ENCODE data around the gene LRRC4. TPM values are rescaled to one million over a fixed set of nuclear protein-coding genes. Genes with fewer than 3 reads are reported as not detected.

LRRC4 gene
- total and polyA plus RNA-seq, 2 donors (not counting 1 experiment from before 2014, with no cell fraction given), result 0.20 to 0.33 TPM

DNA sequence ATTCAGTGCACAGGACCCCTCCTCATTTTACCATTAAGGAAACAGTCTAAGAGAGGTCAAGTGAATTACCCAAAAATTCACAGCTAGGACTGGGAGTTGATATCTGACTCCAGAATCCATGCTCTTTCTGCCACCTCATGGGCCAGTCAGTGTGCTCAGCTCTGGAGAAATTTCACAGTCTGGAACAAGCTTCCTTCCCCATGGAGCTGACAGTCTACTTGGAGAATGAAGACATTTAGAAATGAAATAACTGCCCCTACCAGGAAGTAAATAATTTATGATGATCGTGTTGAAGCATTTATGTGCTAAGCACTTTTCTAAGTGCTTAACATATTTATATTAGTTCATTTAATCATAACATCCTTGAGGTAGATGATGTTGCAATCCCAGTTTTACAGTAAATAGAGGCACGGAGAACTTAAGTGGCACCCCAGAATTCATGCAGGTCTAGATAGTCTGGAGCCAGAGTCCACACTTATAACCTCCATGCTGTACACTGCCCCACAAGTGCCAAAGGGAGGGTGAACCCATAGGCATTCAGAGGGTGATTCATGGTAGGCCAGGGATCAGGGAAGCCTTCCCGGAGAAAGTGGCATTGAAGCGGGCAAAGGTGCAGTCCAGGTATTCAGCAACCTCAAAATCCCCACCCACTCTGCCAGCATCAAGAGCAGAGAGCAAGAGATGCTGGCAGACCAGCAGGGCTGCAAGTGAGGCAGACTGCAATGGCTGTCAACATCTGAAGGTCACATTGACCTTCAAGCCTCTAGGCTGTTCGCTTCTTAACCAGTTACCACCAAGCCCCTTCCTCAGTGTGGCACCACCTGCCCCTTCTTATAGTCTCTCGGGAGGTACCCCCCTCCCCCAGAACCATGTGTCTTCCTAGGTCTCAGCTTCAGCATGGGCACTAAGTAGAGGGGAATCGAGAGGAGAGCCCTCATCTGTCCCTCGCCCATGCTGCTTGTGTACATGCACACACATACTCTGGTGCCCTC lies 38.4 kb upstream of the LRRC4 start:
- Histone ChIP-seq H3K9ac (ENCODE audit: insufficient read depth, low read length) (no peak overlapping the region), H3K4me2 (ENCODE audit: extremely low read depth, insufficient read depth, low read length) (no peak overlapping the region), H3K27me3 (ENCODE audit: control insufficient read depth, insufficient read depth, low read length) (no peaks in the 10 kb centered on the region), H4K20me1 (ENCODE audit: control insufficient read depth, extremely low read depth, insufficient read depth, low read length) (no peaks in the 10 kb centered on the region), H3K4me1 (ENCODE audit: control insufficient read depth, extremely low read depth, insufficient read depth, low read length) (no peaks in the 10 kb centered on the region), H3K9me3 (ENCODE audit: control insufficient read depth, insufficient read depth, low read depth, low read length) (no peaks in the 10 kb centered on the region), H3K27ac (ENCODE audit: insufficient read depth, low read length) (no peak overlapping the region), H3K36me3 (ENCODE audit: control insufficient read depth, insufficient read depth, low read length) (no peaks in the 10 kb centered on the region), H3K79me2 (ENCODE audit: control insufficient read depth, insufficient read depth, low read length) (no peaks in the 10 kb centered on the region), H3K4me3 (replicated peaks in 1 of 4; ENCODE audit: control extremely low read depth in 1 of 4, insufficient read depth in 1 of 4, low read depth in 3 of 4, low read length in 4 of 4) (no peak overlapping the region), H2AFZ (ENCODE audit: low read length) (no peak overlapping the region)
- DNase-seq (ENCODE audit: low read depth in 2 of 2), result no peak
- no peak for TF ChIP-seq EZH2 (IDR thresholded peaks at IDR 0.05; ENCODE audit: low read length, missing control alignments)
- TF ChIP-seq, protein P1, sequence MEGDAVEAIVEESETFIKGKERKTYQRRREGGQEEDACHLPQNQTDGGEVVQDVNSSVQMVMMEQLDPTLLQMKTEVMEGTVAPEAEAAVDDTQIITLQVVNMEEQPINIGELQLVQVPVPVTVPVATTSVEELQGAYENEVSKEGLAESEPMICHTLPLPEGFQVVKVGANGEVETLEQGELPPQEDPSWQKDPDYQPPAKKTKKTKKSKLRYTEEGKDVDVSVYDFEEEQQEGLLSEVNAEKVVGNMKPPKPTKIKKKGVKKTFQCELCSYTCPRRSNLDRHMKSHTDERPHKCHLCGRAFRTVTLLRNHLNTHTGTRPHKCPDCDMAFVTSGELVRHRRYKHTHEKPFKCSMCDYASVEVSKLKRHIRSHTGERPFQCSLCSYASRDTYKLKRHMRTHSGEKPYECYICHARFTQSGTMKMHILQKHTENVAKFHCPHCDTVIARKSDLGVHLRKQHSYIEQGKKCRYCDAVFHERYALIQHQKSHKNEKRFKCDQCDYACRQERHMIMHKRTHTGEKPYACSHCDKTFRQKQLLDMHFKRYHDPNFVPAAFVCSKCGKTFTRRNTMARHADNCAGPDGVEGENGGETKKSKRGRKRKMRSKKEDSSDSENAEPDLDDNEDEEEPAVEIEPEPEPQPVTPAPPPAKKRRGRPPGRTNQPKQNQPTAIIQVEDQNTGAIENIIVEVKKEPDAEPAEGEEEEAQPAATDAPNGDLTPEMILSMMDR (conservative IDR thresholded peaks at IDR 0.05 in 1 of 2, IDR thresholded peaks at IDR 0.05 in 1 of 2; ENCODE audit: low read depth in 1 of 2, low read length in 2 of 2), result no peak

DNA sequence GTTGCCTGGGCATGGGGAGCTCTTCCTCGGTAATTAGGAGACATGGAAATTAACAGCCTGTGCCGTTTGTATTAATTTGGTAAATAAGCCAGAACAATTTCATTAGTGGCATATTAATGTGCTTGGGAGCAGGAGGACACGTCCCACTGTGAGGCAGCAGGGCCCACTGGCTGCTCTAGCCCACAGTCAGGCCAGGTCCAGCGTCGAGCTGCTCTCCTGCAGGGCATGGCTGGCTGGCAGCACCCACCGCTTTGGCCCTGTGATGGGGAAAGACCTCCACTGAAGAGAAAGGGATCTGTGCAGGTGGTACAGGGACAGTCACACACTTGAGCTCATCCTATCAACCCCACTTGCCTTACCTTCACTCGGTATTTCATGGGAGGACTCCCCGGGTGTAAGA lies 37.5 kb upstream of the LRRC4 start:
- H3K9ac ChIP-seq (ENCODE audit: insufficient read depth, low read length), result no peak overlapping the region
- H3K9me3 ChIP-seq (ENCODE audit: control insufficient read depth, insufficient read depth, low read depth, low read length), result no peaks in the 10 kb centered on the region
- no peak for DNase-seq (ENCODE audit: low read depth in 2 of 2)
- H3K4me2 ChIP-seq (ENCODE audit: extremely low read depth, insufficient read depth, low read length), result no peak overlapping the region
- no peaks in the 10 kb centered on the region for H4K20me1 ChIP-seq (ENCODE audit: control insufficient read depth, extremely low read depth, insufficient read depth, low read length)
- H3K4me1 ChIP-seq (ENCODE audit: control insufficient read depth, extremely low read depth, insufficient read depth, low read length), result no peaks in the 10 kb centered on the region
- TF ChIP-seq, protein P1 (conservative IDR thresholded peaks at IDR 0.05 in 1 of 2, IDR thresholded peaks at IDR 0.05 in 1 of 2; ENCODE audit: low read depth in 1 of 2, low read length in 2 of 2), result no peak
- no peak for TF ChIP-seq EZH2 (IDR thresholded peaks at IDR 0.05; ENCODE audit: low read length, missing control alignments)
- H2AFZ ChIP-seq (ENCODE audit: low read length), result no peak overlapping the region
- H3K4me3 ChIP-seq (replicated peaks in 1 of 4; ENCODE audit: control extremely low read depth in 1 of 4, insufficient read depth in 1 of 4, low read depth in 3 of 4, low read length in 4 of 4), result no peak overlapping the region
- H3K79me2 ChIP-seq (ENCODE audit: control insufficient read depth, insufficient read depth, low read length), result no peaks in the 10 kb centered on the region
- no peak overlapping the region for H3K27ac ChIP-seq (ENCODE audit: insufficient read depth, low read length)
- H3K36me3 ChIP-seq (ENCODE audit: control insufficient read depth, insufficient read depth, low read length), result no peaks in the 10 kb centered on the region
- no peaks in the 10 kb centered on the region for H3K27me3 ChIP-seq (ENCODE audit: control insufficient read depth, insufficient read depth, low read length)

DNA sequence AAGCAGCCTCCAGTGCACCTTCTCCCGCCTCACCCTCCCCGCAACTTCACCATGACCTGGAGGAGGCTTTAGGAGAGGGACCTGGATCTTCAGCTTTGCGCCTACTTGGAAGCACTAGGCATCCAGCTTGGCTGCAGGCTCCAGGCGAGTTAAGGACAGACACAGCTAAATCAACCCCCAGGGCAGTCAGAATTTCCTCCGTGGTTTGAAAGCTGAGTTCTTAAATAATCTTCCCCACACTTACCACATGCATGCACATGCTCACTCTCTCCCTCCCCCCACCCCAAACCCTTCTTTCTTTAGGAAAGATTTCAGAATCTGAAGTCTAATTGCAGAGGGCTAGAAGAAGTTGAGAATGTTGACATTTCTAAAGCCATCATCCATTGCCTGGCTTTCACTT lies 36.7 kb upstream of the LRRC4 start:
- no peak overlapping the region for H3K4me3 ChIP-seq (replicated peaks in 1 of 4; ENCODE audit: control extremely low read depth in 1 of 4, insufficient read depth in 1 of 4, low read depth in 3 of 4, low read length in 4 of 4)
- no peaks in the 10 kb centered on the region for H3K36me3 ChIP-seq (ENCODE audit: control insufficient read depth, insufficient read depth, low read length)
- TF ChIP-seq, protein P1 (conservative IDR thresholded peaks at IDR 0.05 in 1 of 2, IDR thresholded peaks at IDR 0.05 in 1 of 2; ENCODE audit: low read depth in 1 of 2, low read length in 2 of 2), result no peak
- no peak for TF ChIP-seq EZH2 (IDR thresholded peaks at IDR 0.05; ENCODE audit: low read length, missing control alignments)
- no peak overlapping the region for H2AFZ ChIP-seq (ENCODE audit: low read length)
- H3K4me1 ChIP-seq (ENCODE audit: control insufficient read depth, extremely low read depth, insufficient read depth, low read length), result no peaks in the 10 kb centered on the region
- no peak overlapping the region for H3K9ac ChIP-seq (ENCODE audit: insufficient read depth, low read length)
- no peak for DNase-seq (ENCODE audit: low read depth in 2 of 2)
- H3K27ac ChIP-seq (ENCODE audit: insufficient read depth, low read length), result no peak overlapping the region
- H3K79me2 ChIP-seq (ENCODE audit: control insufficient read depth, insufficient read depth, low read length), result no peaks in the 10 kb centered on the region
- H3K9me3 ChIP-seq (ENCODE audit: control insufficient read depth, insufficient read depth, low read depth, low read length), result no peaks in the 10 kb centered on the region
- H3K4me2 ChIP-seq (ENCODE audit: extremely low read depth, insufficient read depth, low read length), result no peak overlapping the region
- no peaks in the 10 kb centered on the region for H3K27me3 ChIP-seq (ENCODE audit: control insufficient read depth, insufficient read depth, low read length)
- no peaks in the 10 kb centered on the region for H4K20me1 ChIP-seq (ENCODE audit: control insufficient read depth, extremely low read depth, insufficient read depth, low read length)

Data from fibroblast of lung (primary cell).